NCI-H187 treated with DMSO at 0.1 percent for 48 hours (cell line): ENCODE data around the gene TBC1D8.

ENCODE experiments used
- DNase-seq: peaks from one replicate; lab custom pipeline; 2025; lab: John Stamatoyannopoulos, UW

Gene TBC1D8

DNA sequence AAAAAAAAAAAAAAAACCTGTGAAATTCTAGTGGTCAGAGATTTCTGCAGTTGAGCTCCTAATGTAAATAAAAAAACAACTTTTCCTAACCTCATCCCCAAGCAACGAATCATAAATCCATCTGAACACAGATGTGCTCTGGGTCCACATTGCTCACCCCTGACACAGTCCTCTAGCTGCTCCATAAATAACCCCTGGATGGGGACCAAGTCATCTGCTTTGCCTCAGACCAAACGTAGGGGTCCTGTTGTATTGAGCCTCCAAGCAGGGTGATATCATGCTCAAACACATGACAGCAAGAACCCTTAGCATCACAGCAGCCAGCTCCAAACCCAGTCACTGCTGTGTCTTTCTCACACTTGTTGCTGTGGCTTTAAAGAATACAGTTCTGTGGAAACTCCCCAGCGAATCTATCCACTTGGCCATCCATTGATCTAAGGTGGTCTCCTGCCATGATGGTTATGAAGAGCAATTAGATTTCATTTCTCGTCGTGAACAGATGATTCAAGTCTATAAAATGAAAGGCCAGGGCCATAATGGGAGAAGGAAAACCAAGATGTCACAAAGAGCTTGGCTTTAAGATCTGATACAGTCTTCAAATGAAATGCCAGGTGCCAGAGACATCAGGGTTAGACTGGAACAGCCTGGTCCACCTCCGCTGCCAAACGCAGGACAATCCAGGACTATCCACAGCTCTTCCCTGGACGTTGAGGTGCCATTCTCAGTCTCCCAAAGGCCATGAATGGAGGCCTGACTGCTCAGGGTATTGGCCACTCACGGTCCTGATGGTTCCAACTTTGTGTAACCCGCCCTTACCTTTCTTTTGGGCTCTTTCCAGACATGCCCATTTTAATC, 39.0 kb downstream of the TBC1D8 start:
- no peak for DNase-seq

GRCh38 chr2:101111262-101111838, 39.8 kb downstream of the TBC1D8 start:
- no peak for DNase-seq

GRCh38 chr2:101109451-101110118, 41.6 kb downstream of the TBC1D8 start:
- DNase-seq: no peak

GRCh38 chr2:101108357-101108756, 42.8 kb downstream of the TBC1D8 start:
- DNase-seq: no peak

GRCh38 chr2:101107241-101107640, 43.9 kb downstream of the TBC1D8 start:
- DNase-seq: no peak

DNA sequence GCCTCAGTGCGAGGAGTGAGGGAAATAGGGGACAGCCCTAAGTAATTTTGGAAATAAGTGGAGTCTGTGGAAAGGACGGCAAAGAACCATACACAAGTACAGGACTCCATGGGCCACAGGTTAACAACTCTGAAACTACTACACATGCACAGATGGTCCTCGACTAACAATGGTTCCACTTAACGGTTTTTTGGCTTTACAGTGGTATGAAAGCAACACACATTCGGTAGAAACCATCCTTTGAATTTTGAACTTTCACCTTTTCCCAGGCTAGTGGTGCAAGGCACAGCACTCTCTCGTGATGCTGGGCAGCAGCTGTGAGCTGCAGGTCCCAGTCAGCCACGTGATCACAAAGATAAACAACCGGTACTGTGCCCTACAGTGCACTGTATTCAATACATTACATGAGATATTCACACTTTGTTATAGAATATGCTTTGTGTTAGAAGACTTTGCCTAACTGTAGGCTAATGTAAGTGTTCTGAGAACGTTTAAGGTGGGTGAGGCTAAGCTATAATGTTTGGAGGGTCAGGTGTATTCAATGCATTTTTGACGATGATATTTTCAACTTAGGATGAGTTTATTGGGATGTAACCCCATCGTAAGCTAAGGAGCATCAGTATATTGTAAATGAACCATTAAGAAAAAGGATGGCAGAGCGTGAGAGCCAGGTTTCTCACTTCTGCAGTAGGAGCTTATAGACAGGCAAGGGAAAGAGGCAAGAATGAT, 44.6 kb downstream of the TBC1D8 start:
- DNase-seq: no peak

DNA sequence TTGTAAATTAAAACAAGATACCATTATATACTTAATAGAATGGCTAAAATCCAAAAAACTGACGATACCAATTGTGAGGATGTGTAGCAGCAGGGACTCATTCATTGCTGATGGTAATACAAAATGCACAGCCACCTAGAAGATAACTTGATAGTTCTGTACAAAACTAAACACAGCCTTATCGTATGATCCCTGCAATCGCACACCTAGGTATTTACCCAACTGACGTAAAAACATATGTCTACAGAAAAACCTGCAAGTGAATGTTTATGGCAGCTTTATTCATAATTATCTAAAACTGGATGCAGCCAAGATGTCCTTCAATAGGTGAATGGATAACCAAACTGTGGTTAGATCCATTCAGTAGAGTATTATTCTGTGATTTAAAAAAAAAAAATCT, 45.5 kb downstream of the TBC1D8 start:
- no peak for DNase-seq

DNA sequence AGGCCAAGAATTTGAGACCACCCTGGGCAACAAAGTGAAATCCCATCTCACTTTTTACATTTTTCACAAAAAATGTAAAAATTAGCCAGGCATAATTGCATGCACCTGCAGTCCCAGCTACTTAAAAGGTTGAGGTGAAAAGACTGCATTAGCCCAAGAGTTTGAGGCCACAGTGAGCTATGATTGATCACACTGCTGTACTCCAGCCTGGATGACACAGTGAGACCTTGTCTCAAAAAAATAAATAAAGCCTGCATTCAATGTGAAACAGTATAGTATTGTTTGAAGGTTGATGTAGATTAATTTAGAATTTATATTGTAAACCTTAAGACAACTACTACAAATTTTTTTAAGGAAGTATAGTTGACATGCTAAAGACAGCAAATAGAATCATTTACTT, 53.5 kb downstream of the TBC1D8 start:
- DNase-seq: no peak

DNA sequence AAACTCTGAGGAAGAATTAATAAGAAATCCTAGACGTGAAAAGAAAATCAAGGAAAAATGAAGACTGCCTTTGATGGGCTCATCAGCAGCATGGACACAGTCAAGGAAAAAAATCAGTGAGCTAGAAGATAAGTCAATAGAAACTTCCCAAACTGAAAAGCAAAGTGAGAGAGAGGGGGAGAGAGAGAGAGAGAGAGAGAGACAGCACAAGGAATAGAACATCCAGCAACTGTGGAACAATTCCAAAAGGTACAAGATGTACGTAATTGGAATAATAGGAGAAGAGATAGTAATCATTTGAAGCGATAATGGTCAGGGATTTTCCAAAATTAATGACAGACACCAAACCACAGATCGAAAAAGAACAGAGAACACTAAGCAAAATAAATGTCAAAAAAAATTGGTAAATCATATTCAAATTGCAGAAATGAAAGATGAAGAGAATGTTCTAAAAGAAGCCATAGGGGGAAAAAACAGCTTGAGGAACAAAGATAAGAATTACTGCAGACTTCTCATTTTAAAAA, 54.5 kb downstream of the TBC1D8 start:
- DNase-seq: no peak

DNA sequence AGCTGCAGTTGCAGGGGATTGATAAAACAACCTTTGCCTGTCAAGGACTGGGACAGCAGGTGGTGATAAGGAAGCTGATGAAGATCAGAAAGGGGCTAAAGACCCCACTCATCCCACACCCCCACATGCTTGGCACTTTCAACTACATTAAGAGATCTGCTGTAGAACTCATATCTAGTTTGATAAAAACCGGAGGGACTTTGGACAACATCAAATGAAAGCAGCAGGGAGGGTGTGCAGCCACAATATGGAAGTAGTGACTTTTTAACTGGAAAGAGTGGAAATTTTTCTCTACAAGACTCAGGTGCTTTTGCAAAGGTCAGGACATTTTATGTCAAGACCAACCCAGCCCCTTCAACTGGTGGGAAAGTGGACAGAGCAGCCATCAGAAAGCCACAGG, 56.8 kb downstream of the TBC1D8 start:
- DNase-seq: no peak

DNA sequence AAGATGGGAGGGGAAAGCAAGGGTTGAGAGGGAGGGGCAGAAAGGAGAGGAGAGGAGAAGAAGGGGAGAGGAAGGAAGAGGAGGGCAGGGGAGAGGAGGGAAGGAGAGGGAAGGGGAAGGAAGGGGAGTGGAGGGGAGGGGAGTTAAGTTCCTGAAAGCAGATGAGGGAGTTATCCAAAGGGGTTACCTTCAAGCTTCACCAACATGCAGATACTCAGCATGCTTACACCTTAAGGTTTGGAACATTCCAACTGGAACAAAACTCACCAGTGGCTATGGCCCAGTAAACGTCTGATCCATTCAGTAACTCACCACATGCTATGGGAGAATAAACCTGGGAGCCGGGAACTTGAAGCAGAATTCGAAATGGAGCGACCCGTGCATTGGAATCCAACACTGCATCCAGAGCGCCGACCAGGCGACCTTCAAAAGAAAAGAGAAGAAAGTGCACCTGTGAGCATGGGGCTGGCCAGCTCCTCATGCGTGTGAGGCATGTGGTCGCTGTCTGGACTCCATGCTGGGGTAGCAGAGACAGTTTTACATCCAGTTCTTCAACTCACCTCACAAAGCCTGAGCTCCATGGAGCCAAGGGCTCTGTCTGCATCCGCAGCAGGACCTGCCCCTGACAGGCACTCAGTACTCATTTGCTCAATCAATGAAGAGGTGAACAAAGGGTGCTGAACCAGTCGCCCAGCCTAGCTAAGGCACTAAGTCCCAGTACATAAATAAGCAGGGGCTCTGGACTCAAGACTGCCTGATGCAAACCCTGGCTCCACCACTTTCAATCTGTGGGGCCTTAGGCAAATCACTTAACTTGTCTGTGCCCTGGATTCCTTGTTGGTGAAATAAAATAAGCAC, 61.0 kb downstream of the TBC1D8 start:
- no peak for DNase-seq

DNA sequence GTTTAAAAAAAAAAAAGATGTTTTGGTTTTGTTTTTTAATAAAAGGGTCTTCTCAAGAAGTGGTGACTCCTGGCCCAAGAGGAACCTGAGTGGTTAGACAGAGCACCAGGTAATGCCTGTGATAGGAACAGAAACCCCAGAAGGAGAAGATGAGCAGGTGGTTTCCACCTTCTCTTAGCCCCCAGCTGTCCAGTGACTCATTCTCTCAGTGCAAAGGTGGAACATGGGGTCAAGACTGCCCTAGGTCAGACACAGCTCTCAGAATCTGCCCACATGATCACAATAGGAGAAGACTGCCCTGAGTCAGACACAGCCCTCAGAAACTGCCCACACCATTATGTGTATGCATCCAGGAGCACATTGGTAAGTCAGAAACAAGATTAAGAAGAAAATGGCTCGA, 61.8 kb downstream of the TBC1D8 start:
- DNase-seq: no peak

- no peak for DNase-seq
Measured at GRCh38 chr2:101087638-101088037, 63.5 kb downstream of the TBC1D8 start.

- DNase-seq: no peak
Measured at GRCh38 chr2:101083613-101084012, 67.6 kb downstream of the TBC1D8 start.

DNA sequence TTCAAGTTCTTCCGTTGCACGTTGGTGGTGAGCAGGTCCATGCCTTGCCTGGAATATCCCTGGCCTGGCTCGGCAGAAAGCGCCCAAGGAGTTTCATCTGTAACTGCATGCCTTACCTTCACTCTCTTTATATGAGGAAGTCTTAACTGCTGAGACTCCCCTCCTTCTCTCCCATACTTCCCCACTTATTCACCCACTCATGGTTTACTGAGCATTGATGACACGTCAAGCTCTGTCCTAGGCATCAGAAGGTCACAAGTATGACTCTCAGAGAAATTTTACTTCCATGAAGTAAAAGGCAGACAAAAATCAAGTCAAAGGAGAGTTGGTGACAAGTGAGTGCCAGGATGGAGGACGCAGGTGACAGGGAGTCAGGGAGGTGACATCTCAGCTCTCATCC, 68.2 kb downstream of the TBC1D8 start:
- DNase-seq: no peak

DNA sequence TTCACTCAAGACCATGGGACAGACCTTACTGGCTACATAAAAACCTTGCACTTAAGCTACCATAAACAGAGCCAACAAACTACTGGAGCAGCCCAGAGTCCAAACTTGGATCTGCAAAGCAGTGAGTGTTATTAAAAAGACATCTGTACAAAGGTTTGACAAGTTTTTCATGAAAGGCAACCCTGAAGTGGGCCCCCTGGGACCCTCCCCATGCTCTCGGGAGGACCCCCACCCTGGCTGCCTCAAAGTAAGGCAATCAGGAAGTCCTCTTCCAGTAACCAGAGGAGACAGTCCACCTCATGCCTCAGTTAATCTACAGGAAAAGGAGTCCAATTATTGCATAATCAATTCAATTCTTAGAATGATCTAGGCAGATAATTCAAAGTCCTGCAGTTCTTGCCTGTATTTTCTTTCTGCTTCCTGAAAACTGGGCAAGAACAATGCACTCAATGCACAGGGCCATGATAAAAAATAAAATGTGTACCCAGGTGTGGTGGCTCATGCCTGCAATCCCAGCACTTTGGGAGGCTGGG, 69.7 kb downstream of the TBC1D8 start:
- DNase-seq: no peak

DNA sequence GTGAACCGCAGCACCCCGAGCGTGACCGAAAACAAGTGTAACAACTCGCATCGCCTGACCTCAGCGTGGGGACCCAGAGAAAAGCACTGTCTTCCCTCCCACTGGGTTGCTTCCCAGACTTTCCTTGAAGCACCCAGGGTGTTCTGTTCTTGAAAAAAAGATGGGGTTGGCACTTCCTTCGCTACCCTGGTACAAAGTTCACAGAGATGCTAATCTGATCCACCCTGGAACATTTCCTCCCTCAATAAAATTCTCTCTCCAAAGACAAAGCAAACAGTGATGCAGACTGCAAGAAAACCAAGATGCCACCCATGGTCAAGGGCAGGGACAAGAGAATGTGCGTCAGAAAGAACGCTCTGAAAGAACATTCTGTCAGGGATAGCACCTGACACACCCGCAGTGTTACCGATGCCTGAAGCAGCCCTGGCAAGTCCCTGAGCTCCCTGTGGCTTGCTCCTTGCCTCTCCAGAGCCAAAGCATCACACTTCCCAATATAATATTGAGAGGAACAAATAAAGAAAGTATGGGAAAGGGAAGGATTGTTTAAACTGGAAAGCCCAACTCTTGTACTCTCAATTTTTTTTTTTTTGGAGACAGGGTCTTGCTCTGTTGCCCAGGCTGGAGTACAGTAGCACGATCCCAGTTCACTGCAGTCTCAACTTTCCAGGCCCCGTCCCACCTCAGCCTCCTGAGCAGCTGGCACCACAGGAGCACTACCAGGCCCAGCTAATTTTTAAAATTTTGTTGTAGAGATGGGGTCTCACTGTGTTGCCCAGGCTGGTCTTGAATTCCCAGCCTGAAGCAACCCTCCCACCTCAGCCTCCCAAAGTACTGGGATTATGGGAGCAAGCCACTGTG, 70.7 kb downstream of the TBC1D8 start:
- no peak for DNase-seq

DNA sequence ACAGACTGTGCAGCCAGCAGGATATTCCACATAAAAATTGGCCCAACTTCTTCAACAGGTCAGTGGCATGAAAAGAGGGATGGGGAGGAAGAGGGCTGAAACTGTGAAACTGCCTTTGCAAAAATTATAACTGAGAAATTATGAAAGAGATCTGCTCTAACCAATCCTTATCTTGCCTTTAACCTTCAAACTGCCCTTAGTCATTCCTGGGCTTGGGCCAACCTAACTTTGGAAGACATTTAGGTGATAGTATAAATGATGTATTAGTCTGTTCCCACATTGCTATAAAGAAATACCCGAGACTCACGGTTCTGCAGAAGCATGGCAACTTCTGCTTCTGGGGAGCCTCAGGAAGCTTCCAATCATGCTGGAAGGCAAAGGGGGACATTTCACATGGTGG, 74.6 kb downstream of the TBC1D8 start:
- no peak for DNase-seq

DNA sequence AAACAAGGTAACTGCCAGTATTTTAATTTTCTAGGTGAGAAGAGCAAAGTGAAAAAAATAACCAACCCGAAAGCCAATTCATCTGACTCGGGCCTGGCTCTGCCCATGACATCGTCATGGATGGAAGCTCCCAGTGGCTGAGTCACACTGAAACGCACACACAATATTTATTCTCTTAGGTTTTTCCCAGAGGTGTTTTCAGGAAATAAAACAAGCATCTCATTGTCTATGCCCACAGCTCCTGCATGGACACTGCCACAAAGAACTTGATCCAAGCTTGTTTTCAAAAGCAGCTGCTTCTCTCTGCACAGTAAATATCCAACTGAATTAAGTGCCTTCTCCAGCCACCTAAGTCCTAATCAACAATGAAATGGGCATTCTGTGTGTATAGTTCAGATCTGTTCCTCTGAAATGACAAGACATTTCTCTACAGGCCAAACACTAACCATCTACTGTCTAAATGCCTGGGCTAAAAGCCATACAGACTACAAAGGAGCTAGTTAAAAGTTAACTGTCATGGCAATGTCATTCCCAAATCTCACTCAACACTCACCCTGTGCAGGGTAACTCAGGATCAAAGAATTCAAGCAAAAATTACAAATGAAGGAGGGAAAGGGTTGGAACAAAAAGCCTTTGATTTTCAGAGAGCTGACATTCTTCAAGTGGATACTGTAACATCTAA, 86.2 kb downstream of the TBC1D8 start:
- DNase-seq: no peak

GRCh38 chr2:101064505-101064867, 86.7 kb downstream of the TBC1D8 start:
- no peak for DNase-seq
